ENCODE data around the gene PALLD.

PALLD gene

GRCh38 chr4:168528131-168528949 lies 31.5 kb downstream of the PALLD start:
- FAIRE-seq: no peak

- no peak for FAIRE-seq
These were observed 32.4 kb downstream of the PALLD start for GRCh38 chr4:168529257-168529656.

GRCh38 chr4:168531305-168531704 lies 34.5 kb downstream of the PALLD start:
- FAIRE-seq: no peak

GRCh38 chr4:168534535-168534934 lies 37.7 kb downstream of the PALLD start:
- no peak for FAIRE-seq

GRCh38 chr4:168535689-168536088 lies 38.8 kb downstream of the PALLD start:
- FAIRE-seq: no peak

- no peak for FAIRE-seq
These were observed 39.6 kb downstream of the PALLD start for GRCh38 chr4:168536448-168536847.

GRCh38 chr4:168537086-168537485 lies 40.2 kb downstream of the PALLD start:
- FAIRE-seq: no peak

- no peak for FAIRE-seq
These were observed 40.7 kb downstream of the PALLD start for GRCh38 chr4:168537571-168537970.

- FAIRE-seq: no peak
These were observed 41.8 kb downstream of the PALLD start for GRCh38 chr4:168538632-168539031.

GRCh38 chr4:168540086-168540485 lies 43.2 kb downstream of the PALLD start:
- no peak for FAIRE-seq

- FAIRE-seq: no peak
These were observed 43.8 kb downstream of the PALLD start for GRCh38 chr4:168540503-168541265.

- no peak for FAIRE-seq
These were observed 44.6 kb downstream of the PALLD start for GRCh38 chr4:168541266-168541953.

- FAIRE-seq: no peak
These were observed 52.3 kb downstream of the PALLD start for GRCh38 chr4:168549143-168549542.

- FAIRE-seq: no peak
These were observed 53.4 kb downstream of the PALLD start for GRCh38 chr4:168550064-168550766.

GRCh38 chr4:168551211-168551610 lies 54.4 kb downstream of the PALLD start:
- no peak for FAIRE-seq

GRCh38 chr4:168551945-168552695 lies 55.3 kb downstream of the PALLD start:
- FAIRE-seq: no peak

- no peak for FAIRE-seq
These were observed 57.0 kb downstream of the PALLD start for GRCh38 chr4:168553714-168554370.

GRCh38 chr4:168555437-168555836 lies 58.6 kb downstream of the PALLD start:
- no peak for FAIRE-seq

GRCh38 chr4:168557658-168558057 lies 60.8 kb downstream of the PALLD start:
- FAIRE-seq: no peak

GRCh38 chr4:168558599-168558998 lies 61.7 kb downstream of the PALLD start:
- FAIRE-seq: no peak

All from G401.6 (cell line).